HG03108 (cell line): Measurements from ENCODE around the gene CPAMD8.
"Not testable (repeated sequence)": the region's sequence is repeated elsewhere in the genome, so short reads cannot be mapped to it uniquely, and the experiment has no call there.

Experiments used
- ATAC-seq: cut with Tn5 transposase; IDR thresholded peaks from one replicate; pipeline ENCODE4 v1.9.1; 2021; ENCODE audit warnings: moderate library complexity; ENCODE audit not compliant: unreplicated experiment

CPAMD8 gene

DNA sequence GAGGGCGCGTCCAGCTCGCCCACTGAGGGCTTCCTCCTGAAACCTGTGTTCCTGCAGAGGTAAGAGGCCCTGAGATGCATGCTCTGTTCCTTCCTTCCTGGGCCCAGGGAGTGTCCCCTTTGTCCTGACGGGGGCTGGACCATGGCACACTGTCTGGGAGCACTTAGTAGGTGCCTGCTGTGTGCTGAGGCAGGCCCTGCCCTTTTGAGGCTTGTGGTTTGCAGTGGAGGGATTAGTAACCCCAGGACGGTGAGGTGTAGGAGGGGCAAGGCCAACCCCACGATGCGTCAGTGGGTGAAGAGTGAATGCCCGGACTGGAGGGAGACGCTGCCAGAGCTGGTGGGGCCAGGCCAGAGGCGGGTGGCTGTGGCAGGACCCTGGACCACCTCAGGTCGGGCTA, 149.0 kb downstream of the CPAMD8 start:
- no peak for ATAC-seq

GRCh38 chr19:16876904-16877361, 149.7 kb downstream of the CPAMD8 start:
- ATAC-seq = no peak

DNA sequence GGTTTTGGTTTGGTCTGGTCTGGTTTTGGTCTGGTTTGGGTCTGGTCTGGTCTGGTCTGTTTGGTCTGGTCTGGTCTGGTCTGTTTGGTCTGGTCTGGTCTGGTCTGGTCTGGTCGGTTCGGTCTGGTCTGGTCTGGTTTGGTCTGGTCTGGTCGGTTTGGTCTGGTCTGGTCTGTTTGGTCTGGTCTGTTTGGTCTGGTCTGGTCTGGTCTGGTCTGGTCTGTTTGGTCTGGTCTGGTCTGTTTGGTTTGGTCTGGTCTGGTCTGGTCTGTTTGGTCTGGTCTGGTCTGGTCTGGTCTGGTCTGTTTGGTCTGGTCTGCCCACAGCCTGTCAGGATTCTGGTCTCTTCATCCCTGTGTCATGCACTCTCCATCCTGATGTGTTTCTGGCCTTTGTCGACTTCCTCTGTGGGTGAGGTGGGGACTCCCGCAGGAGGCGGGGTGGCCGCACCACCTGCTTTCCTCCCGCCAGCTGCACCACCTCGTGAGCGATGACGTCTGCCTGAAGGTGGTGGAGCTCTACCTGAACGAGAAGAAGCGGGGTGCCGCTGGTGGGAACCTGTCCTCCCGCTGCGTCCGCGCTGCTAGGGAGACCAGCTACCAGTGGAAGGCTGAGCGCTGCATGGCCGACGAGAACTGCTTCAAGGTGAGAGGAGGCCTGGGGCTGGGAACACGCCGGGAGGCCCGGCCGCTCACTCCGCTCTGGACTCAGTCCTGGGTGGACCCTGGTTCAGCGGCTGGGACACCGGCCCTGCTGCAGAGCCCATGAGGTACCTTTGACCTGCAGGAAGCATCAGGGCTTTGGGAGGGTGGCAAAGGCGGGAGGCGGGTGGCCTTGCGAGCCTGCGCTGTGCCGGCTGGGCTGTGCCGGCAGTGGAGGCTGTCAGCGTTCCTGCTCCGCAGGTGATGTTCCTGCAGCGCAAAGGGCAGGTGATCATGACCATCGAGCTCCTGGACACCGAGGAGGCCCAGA, 150.7 kb downstream of the CPAMD8 start:
- no peak for ATAC-seq

GRCh38 chr19:16874978-16875299, 151.7 kb downstream of the CPAMD8 start:
- ATAC-seq = not testable (repeated sequence)

GRCh38 chr19:16874250-16874977, 152.2 kb downstream of the CPAMD8 start:
- ATAC-seq = no peak

- no peak for ATAC-seq
Measured at GRCh38 chr19:16873594-16873993, 153.0 kb downstream of the CPAMD8 start.

GRCh38 chr19:16872728-16873127, 153.9 kb downstream of the CPAMD8 start:
- ATAC-seq = no peak

- ATAC-seq = no peak
Measured at GRCh38 chr19:16871871-16872270, 154.7 kb downstream of the CPAMD8 start.

DNA sequence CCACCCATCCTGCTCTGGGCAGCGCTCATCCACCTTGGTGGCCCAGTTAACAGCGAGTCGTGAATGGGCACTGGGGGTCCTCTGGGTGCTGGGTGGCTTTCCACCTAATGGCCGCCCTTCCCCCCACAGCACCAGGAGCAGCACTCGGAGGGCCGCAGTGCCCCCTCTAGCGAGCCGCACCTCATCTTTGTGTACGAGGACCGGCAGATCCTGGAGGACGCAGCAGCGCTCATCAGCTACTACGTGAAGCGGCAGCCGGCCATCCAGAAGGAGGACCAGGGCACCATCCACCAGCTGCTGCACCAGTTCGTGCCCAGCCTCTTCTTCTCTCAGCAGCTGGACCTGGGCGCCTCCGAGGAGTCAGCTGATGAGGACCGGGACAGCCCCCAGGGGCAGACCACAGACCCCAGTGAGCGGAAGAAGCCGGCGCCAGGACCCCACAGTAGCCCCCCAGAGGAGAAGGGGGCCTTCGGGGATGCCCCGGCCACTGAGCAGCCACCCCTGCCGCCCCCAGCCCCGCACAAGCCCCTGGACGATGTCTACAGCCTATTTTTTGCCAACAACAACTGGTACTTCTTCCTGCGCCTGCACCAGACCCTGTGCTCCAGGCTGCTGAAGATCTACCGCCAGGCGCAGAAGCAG, 157.2 kb downstream of the CPAMD8 start:
- ATAC-seq = no peak

GRCh38 chr19:16868423-16869130, 158.0 kb downstream of the CPAMD8 start:
- ATAC-seq = no peak

DNA sequence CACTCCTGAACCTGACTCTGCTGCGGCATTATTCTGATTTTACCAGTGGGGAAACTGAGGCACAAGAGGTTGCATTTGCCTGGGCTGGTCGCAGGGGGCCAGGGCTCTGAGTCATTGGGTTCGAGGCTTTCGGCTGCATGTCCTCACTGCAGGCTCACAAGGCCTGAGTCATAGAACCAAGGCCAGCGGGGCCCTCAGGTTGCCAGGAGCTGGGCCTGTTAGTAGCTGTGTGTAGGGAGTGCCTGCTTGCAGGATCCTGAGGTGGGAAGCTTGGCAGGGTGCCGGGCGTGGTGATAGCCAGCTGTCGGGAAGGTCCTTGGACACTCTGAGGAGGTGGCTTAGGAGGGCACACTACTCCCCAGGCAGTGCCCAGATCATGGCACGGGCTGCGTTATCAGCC, 159.4 kb downstream of the CPAMD8 start:
- no peak for ATAC-seq

DNA sequence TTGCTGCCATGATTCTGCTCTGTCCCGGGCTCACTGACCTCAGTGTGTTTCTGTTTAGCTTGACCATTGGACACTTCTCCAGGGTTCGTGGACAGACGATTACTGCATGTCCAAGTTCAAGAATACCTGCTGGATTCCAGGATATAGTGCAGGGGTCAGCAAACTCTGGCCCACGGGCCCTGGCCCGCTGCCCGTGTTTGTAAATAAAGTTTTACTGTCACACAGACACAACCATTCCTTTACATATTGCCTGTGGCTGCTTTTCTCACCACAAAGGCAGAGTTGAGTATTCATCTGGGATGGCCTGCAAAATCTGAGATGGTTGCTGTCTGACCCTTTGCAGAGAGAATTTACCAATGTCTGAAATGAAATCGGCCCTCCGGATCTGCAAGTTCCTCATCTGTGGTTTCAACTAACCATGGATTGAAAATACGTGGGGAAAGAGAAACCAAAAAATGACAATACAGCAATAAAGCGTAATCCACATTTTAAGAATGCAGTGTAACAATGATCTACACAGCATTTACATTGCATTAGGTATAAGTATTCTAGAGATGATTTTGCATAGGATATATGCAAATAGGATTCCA, 163.7 kb downstream of the CPAMD8 start:
- no peak for ATAC-seq

DNA sequence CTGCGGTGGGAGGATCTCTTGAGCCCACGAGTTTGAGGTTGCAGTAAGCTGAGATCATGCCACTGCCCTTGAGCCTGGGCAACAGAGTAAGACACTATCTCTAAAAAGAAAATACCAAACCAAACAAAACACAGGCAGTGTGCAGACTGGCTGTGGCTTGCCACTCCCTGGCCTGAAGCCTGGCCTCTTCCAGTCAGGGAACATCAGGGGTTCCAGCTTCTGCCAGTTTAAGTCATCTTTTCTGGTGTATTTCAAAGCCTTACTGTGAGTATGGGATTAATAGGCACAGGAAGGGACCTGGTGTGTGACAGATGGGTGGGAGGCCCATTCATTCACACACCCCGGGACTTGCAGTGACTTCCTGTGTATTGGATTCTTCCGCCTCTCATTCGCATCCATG, 164.8 kb downstream of the CPAMD8 start:
- ATAC-seq = no peak

DNA sequence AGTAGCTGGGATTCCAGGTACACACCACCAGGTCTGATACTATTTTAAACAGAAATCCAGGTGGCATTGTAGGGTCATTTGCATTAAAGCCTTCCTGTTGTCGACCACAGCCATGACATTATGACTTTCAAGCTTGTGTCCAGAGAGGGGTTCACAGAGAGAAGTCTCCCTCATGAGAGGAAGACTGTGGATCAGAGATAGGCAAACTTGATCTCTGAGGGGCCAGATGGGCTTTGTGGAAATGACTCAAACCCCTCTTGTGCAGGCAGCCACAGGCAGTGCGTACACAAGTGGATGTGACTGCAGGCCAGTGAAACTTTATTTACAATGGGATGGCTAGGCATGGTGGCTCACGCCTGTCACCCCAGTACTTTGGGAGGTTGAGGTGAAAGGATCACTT, 165.6 kb downstream of the CPAMD8 start:
- ATAC-seq = no peak

- no peak for ATAC-seq
Measured at GRCh38 chr19:16860118-16860517, 166.5 kb downstream of the CPAMD8 start.

DNA sequence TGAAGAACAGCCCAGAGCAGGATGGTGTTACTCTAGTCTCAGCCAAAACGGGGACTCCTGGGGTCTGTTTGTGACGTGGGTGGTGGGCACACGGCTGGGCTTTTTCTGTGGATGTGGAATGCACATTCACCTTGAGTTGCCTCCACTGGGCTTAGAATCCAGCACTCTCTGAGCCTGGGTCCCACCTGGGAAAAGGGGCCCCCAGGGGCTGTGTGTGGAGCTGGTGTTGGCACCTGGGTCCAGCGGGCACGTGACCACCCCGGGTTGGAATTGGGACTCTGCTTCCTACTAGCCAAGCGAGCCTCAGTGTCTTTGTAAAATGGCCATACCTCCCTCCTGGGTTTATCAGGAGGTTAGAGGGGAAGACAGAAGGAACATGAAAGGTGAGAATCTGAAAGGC, 167.0 kb downstream of the CPAMD8 start:
- no peak for ATAC-seq

DNA sequence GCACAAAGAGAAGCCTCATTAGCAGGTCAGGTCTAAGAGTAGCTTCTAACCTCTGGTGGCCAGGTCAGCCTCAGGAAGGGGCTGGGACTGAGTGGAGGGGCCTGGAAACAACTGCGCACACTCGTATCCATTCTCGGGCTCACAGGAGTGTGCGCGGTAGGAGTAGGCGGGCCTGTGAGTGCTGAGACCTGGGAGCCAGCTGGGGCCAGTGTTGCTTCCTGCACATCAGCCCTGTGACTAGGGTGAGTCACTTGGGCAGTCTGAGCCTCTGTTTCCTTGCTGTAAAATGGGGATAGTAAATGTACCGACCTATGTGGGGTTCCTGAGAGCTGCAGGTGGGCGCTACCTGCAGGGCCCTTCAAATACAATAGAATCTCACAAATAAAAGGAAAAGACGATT, 170.5 kb downstream of the CPAMD8 start:
- ATAC-seq = no peak

DNA sequence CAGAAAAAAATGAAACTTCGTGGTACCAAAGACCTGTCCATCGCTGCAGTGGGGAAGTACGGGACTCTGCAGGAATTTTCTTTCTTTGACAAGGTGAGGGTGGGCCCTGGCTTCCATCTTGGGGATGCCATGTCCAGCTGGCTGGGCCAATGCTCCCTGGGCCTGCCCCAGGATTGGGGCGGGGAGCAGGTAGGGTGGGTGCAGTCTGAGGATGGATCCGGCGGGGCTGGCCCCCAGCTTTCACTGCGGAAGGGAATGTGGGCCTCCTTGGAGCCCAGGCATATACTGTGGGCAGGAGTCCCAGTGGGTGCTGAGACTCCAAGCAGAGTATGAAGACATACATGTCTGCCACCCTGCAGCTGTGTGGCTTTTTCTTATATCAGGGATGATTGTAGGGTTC, 173.5 kb downstream of the CPAMD8 start:
- ATAC-seq = no peak

DNA sequence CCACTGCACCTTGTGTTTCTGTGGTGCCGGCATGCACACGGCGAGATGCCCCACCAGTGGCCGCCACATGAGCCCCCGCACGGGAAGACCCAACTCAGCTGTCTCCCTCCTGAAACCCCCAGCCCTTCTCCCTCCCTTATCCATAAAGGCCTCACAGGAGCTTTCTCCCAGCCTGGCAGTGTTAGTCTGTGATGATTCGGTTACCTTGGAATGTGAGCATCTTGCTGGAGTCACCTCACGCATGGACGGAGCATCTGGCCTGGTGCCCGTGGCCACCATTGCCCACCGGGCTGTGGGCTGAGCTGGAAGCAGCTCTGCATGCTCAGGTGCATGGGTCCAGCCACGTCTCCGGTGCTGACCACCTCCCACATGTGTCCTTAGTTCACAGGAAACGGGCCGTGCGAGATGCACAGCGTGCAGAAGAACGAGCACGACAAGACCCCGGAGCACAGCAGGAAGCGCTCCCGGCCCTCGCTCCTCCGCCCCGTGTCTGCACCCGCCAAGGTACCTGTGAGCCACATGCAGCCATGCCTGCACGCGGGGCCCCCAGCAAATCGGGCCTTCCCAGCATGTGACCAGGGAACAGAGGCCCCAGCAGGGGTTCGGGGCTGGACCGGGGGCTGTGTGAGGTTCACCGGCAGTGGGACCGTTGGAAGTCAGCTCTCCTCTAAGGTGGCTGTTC, 175.4 kb downstream of the CPAMD8 start:
- ATAC-seq = no peak

DNA sequence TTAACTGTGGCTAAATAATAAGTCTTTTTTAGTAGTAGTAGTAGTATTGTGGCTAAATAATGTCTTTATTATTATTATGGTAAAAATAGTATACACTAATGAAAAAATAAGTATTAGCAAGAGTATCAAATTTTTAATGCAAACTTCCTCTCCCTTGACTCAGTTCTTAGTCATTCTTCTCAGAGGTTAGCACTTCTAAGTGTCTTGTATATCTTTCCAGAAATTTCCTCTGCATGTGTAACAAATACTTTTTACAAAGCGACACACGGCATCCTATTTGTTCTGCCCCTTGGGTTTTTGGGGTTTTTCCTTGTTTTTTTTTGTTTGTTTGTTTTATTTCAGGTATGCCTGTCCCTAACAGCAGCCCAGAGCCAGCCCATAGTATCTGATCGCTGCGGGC, 176.5 kb downstream of the CPAMD8 start:
- no peak for ATAC-seq
